Large intestine (tissue), 3 donors: ENCODE measurements around the gene WDFY2. TPM values are rescaled to one million over a fixed set of nuclear protein-coding genes. Genes with fewer than 3 reads are reported as not detected.
"Not testable (repeated sequence)": the region's sequence is repeated elsewhere in the genome, so short reads cannot be mapped to it uniquely, and the experiment has no call there.

ENCODE experiments used
- DNase-seq, 2 donors: peaks; one replicate each; pipeline versions ENCODE4 v3.0.0 to v3.0.0-alpha.2; 2013
- H3K27ac ChIP-seq: one replicate; pipeline ENCODE4 v1.5.1; 2013; ENCODE audit warnings: low read length
- H3K27me3 ChIP-seq: 2 replicates; pipeline ENCODE4 v1.6.1; 2013; ENCODE audit warnings: low read length; ENCODE audit not compliant: control insufficient read depth, insufficient read depth
- H3K36me3 ChIP-seq: 2 replicates; pipeline ENCODE4 v1.6.1; 2013; ENCODE audit warnings: low read length; ENCODE audit not compliant: control insufficient read depth, insufficient read depth
- H3K4me1 ChIP-seq: one replicate; pipeline ENCODE4 v1.6.1; 2013; ENCODE audit warnings: low read length; ENCODE audit not compliant: control insufficient read depth, insufficient read depth
- H3K4me3 ChIP-seq: one replicate; pipeline ENCODE4 v1.5.1; 2013; ENCODE audit warnings: low read length
- H3K9me3 ChIP-seq: one replicate; pipeline ENCODE4 v1.6.1; 2013; ENCODE audit warnings: mild to moderate bottlenecking, low read depth, low read length, moderate library complexity; ENCODE audit not compliant: control insufficient read depth
- WGBS: methylation state at CpG from one replicate; pipeline ENCODE4 v1.1.5; 2013; ENCODE audit warnings: low lambda C conversion rate; ENCODE audit not compliant: insufficient coverage; 5-methylcytosine and 5-hydroxymethylcytosine counted together
- polyA plus RNA-seq: library from polyadenylated mRNA; unstranded; fragments of 120-200 nt; gene quantifications from one replicate; pipeline ENCODE4 v1.2.1, GENCODE V29; 2013

WDFY2 gene
- polyA plus RNA-seq, 1 donor, result 7.2 TPM

- no peak overlapping the region for H3K4me3 ChIP-seq
- no peaks in the 10 kb centered on the region for H3K27me3 ChIP-seq
- no peaks in the 10 kb centered on the region for H3K9me3 ChIP-seq
- no peaks in the 10 kb centered on the region for H3K4me1 ChIP-seq
- no peak for DNase-seq
- WGBS, result 86% methylated on average over 2 of the region's 2 CpGs
- H3K27ac ChIP-seq, result no peak overlapping the region
- no peaks in the 10 kb centered on the region for H3K36me3 ChIP-seq
Observed at GRCh38 chr13:51629491-51630287, 45.4 kb downstream of the WDFY2 start.

GRCh38 chr13:51630288-51630615 lies 46.0 kb downstream of the WDFY2 start:
- no peak for DNase-seq
- WGBS, result no CpG with 5 or more reads among the region's 2 CpGs
- Histone ChIP-seq H3K4me3 (no peak overlapping the region), H3K27me3 (no peaks in the 10 kb centered on the region), H3K36me3 (no peaks in the 10 kb centered on the region), H3K27ac (no peak overlapping the region), H3K4me1 (no peaks in the 10 kb centered on the region), H3K9me3 (no peaks in the 10 kb centered on the region)

- WGBS, result no CpG with 5 or more reads among the region's 3 CpGs
- Histone ChIP-seq H3K36me3 (no peaks in the 10 kb centered on the region), H3K4me3 (no peak overlapping the region), H3K27me3 (no peaks in the 10 kb centered on the region), H3K4me1 (peaks cover 13% of the 10 kb centered on the region), H3K9me3 (no peaks in the 10 kb centered on the region), H3K27ac (no peak overlapping the region)
- DNase-seq, result no peak
Observed at GRCh38 chr13:51632591-51633362, 48.5 kb downstream of the WDFY2 start.

- Histone ChIP-seq H3K27ac (no peak overlapping the region), H3K4me1 (peaks cover 13% of the 10 kb centered on the region), H3K27me3 (no peaks in the 10 kb centered on the region), H3K4me3 (no peak overlapping the region), H3K36me3 (no peaks in the 10 kb centered on the region), H3K9me3 (no peaks in the 10 kb centered on the region)
- no peak for DNase-seq
- WGBS, result 92% methylated on average over 2 of the region's 12 CpGs
Observed at GRCh38 chr13:51635137-51635878, 51.0 kb downstream of the WDFY2 start.

- WGBS, result no CpG with 5 or more reads among the region's 7 CpGs
- peak; percentile 52 to 86 for DNase-seq
- no peaks in the 10 kb centered on the region for H3K36me3 ChIP-seq
- peaks cover 13% of the 10 kb centered on the region for H3K4me1 ChIP-seq
- no peak overlapping the region for H3K4me3 ChIP-seq
- H3K9me3 ChIP-seq, result no peaks in the 10 kb centered on the region
- H3K27ac ChIP-seq, result peak overlapping the region; percentile 22
- H3K27me3 ChIP-seq, result no peaks in the 10 kb centered on the region
Observed at GRCh38 chr13:51636349-51636890, 52.2 kb downstream of the WDFY2 start.

- no peak for DNase-seq
- H3K4me3 ChIP-seq, result no peak overlapping the region
- H3K9me3 ChIP-seq, result no peaks in the 10 kb centered on the region
- H3K36me3 ChIP-seq, result no peaks in the 10 kb centered on the region
- no peaks in the 10 kb centered on the region for H3K27me3 ChIP-seq
- WGBS, result 80% methylated on average over 1 of the region's 4 CpGs
- H3K4me1 ChIP-seq, result peaks cover 13% of the 10 kb centered on the region
- no peak overlapping the region for H3K27ac ChIP-seq
Observed at GRCh38 chr13:51637852-51638215, 53.6 kb downstream of the WDFY2 start.

- 86% methylated on average over 2 of the region's 7 CpGs for WGBS
- Histone ChIP-seq H3K27ac (no peak overlapping the region), H3K9me3 (no peaks in the 10 kb centered on the region), H3K36me3 (no peaks in the 10 kb centered on the region), H3K27me3 (no peaks in the 10 kb centered on the region), H3K4me3 (no peak overlapping the region), H3K4me1 (peaks cover 13% of the 10 kb centered on the region)
- DNase-seq, result no peak
Observed at GRCh38 chr13:51638216-51638871, 54.1 kb downstream of the WDFY2 start.

- Histone ChIP-seq H3K27me3 (no peaks in the 10 kb centered on the region), H3K27ac (no peak overlapping the region), H3K4me3 (no peak overlapping the region), H3K9me3 (no peaks in the 10 kb centered on the region), H3K4me1 (peaks cover 16% of the 10 kb centered on the region), H3K36me3 (no peaks in the 10 kb centered on the region)
- WGBS, result no CpG with 5 or more reads among the region's 1 CpG
- no peak for DNase-seq
Observed at GRCh38 chr13:51639171-51639570, 54.9 kb downstream of the WDFY2 start.

- not testable (repeated sequence) for H3K27me3 ChIP-seq, DNase-seq, H3K9me3 ChIP-seq, H3K36me3 ChIP-seq, H3K4me3 ChIP-seq, H3K27ac ChIP-seq
- 100% methylated on average over 2 of the region's 5 CpGs for WGBS
- peaks cover 23% of the 10 kb centered on the region for H3K4me1 ChIP-seq
Observed at GRCh38 chr13:51640696-51641095, 56.4 kb downstream of the WDFY2 start.
